Stimulated activated CD8-positive, alpha-beta memory T cell treated with anti-CD3 and anti-CD28 coated beads, Interleukin-4, amount 100 ng/mL, for 1 hour (primary cell): ENCODE data around the gene ADAMTS14.

Experiments used
- DNase-seq, 2 donors: peaks; one replicate each; pipeline ENCODE4 v3.0.0-alpha.2; 2020; ENCODE audit warnings: low read depth in 2 of 2, low spot score in 1 of 2

Gene ADAMTS14

GRCh38 chr10:70674560-70675495, 2.5 kb downstream of the ADAMTS14 start:
- no peak for DNase-seq

- no peak for DNase-seq
Measured at GRCh38 chr10:70675496-70676161, 3.3 kb downstream of the ADAMTS14 start.

GRCh38 chr10:70676511-70676910, 4.2 kb downstream of the ADAMTS14 start:
- DNase-seq: no peak

GRCh38 chr10:70677016-70677415, 4.7 kb downstream of the ADAMTS14 start:
- DNase-seq: no peak

GRCh38 chr10:70677620-70678249, 5.4 kb downstream of the ADAMTS14 start:
- DNase-seq: no peak

- no peak for DNase-seq
Measured at GRCh38 chr10:70678250-70678635, 5.9 kb downstream of the ADAMTS14 start.

GRCh38 chr10:70678757-70679489, 6.6 kb downstream of the ADAMTS14 start:
- no peak for DNase-seq

- no peak for DNase-seq
Measured at GRCh38 chr10:70679498-70679897, 7.2 kb downstream of the ADAMTS14 start.

GRCh38 chr10:70680899-70681730, 8.8 kb downstream of the ADAMTS14 start:
- no peak for DNase-seq

GRCh38 chr10:70681731-70682005, 9.4 kb downstream of the ADAMTS14 start:
- no peak for DNase-seq

GRCh38 chr10:70682920-70683600, 10.8 kb downstream of the ADAMTS14 start:
- DNase-seq: no peak

GRCh38 chr10:70683601-70683934, 11.3 kb downstream of the ADAMTS14 start:
- DNase-seq: no peak

GRCh38 chr10:70683940-70684339, 11.6 kb downstream of the ADAMTS14 start:
- DNase-seq: no peak

- no peak for DNase-seq
Measured at GRCh38 chr10:70684374-70684773, 12.1 kb downstream of the ADAMTS14 start.

- DNase-seq: no peak
Measured at GRCh38 chr10:70684839-70685454, 12.6 kb downstream of the ADAMTS14 start.

GRCh38 chr10:70685455-70685911, 13.2 kb downstream of the ADAMTS14 start:
- no peak for DNase-seq

GRCh38 chr10:70688828-70689227, 16.5 kb downstream of the ADAMTS14 start:
- DNase-seq: no peak

- DNase-seq: no peak
Measured at GRCh38 chr10:70689661-70690060, 17.4 kb downstream of the ADAMTS14 start.

- no peak for DNase-seq
Measured at GRCh38 chr10:70690589-70690988, 18.3 kb downstream of the ADAMTS14 start.

GRCh38 chr10:70691611-70692010, 19.3 kb downstream of the ADAMTS14 start:
- DNase-seq: no peak
